GM12891 (cell line): ENCODE data around the gene ORM1.
A peak's percentile ranks its signal among the peaks of the same experiment; 100 is the strongest.

Source experiments
- DNase-seq: peaks from one replicate; pipeline ENCODE4 v3.0.0; 2011; ENCODE audit warnings: low spot score; ENCODE audit not compliant: insufficient read length
- FAIRE-seq: peaks from 2 replicates; lab custom pipeline; 2011; peaks lifted over from hg19 to GRCh38; lab: Jason Lieb, UNC
- PAX5 ChIP-seq: IDR thresholded peaks from 2 replicates; pipeline ENCODE4 v1.6.1; 2011; ENCODE audit warnings: low read length, moderate library complexity, mild to moderate bottlenecking; ENCODE audit not compliant: insufficient read depth, severe bottlenecking
- POLR2A ChIP-seq: IDR thresholded peaks from 2 replicates; pipeline ENCODE4 v1.6.1; 2011; ENCODE audit warnings: low read depth, low read length, control low read depth
- POLR2AphosphoS5 ChIP-seq: IDR thresholded peaks from 2 replicates; pipeline ENCODE4 v1.6.1; 2011; ENCODE audit warnings: low read depth, low read length, control low read depth
- POU2F2 ChIP-seq: IDR thresholded peaks from 2 replicates; pipeline ENCODE4 v1.6.1; 2011; ENCODE audit warnings: low read depth, mild to moderate bottlenecking, control low read depth, low read length, moderate library complexity
- SPI1 ChIP-seq: IDR thresholded peaks from 2 replicates; pipeline ENCODE4 v1.6.1; 2011; ENCODE audit warnings: low read depth, low read length, control low read depth
- TAF1 ChIP-seq: IDR thresholded peaks from 2 replicates; pipeline ENCODE4 v1.6.1; 2011; ENCODE audit warnings: low read depth, low read length, control low read depth

The ORM1 gene

GRCh38 chr9:114364134-114365041 is 41.5 kb downstream of the ORM1 start:
- TF ChIP-seq PAX5 (no peak), SPI1 (peak; percentile 89)
- FAIRE-seq (peak; percentile 33), DNase-seq (no peak)

- TF ChIP-seq SPI1 = no peak
- TF ChIP-seq PAX5 = no peak
- TF ChIP-seq POU2F2 = no peak
- TF ChIP-seq POLR2AphosphoS5 = no peak
- no peak for TF ChIP-seq POLR2A
- no peak for TF ChIP-seq TAF1
- FAIRE-seq (no peak), DNase-seq (no peak)
Observed at GRCh38 chr9:114365194-114365593, 42.3 kb downstream of the ORM1 start.

GRCh38 chr9:114366334-114367128 is 43.6 kb downstream of the ORM1 start:
- DNase-seq (no peak), FAIRE-seq (peak; percentile 91)
- peak; percentile 92 for TF ChIP-seq SPI1
- no peak for TF ChIP-seq PAX5

- no peak for TF ChIP-seq TAF1
- TF ChIP-seq POLR2A = no peak
- no peak for TF ChIP-seq PAX5
- no peak for TF ChIP-seq POLR2AphosphoS5
- TF ChIP-seq POU2F2 = no peak
- FAIRE-seq = no peak
- DNase-seq = no peak
Observed at GRCh38 chr9:114367366-114367765, 44.5 kb downstream of the ORM1 start.

GRCh38 chr9:114367772-114368569 is 45.1 kb downstream of the ORM1 start:
- FAIRE-seq = peak; percentile 82
- TF ChIP-seq POLR2A (0 out of 2 replicates have a peak, but pooled peaks have one; percentile 13), POLR2AphosphoS5 (no peak)

GRCh38 chr9:114369216-114370130 is 46.6 kb downstream of the ORM1 start:
- no peak for TF ChIP-seq TAF1
- FAIRE-seq (peak; percentile 80), DNase-seq (no peak)

More at GRCh38 chr9:114367772-114368569, 45.1 kb downstream of the ORM1 start:
- DNase-seq = no peak

GRCh38 chr9:114370251-114370967 is 47.5 kb downstream of the ORM1 start:
- no peak for TF ChIP-seq POU2F2
- TF ChIP-seq PAX5 = no peak
- no peak for TF ChIP-seq POLR2A
- no peak for TF ChIP-seq TAF1
- TF ChIP-seq SPI1 = no peak
- no peak for TF ChIP-seq POLR2AphosphoS5
- FAIRE-seq = peak; percentile 28
- DNase-seq = no peak

- TF ChIP-seq POLR2A (no peak), SPI1 (no peak), PAX5 (no peak), TAF1 (no peak), POU2F2 (no peak), POLR2AphosphoS5 (no peak)
- DNase-seq (no peak), FAIRE-seq (no peak)
Observed at GRCh38 chr9:114370968-114371320, 48.0 kb downstream of the ORM1 start.
